Measurements from ENCODE around the gene FSD2.
"Not testable (repeated sequence)": the region's sequence is repeated elsewhere in the genome, so short reads cannot be mapped to it uniquely, and the experiment has no call there.

Gene FSD2

GRCh38 chr15:82739086-82739485 lies 66.8 kb downstream of the FSD2 start:
- no peak for DNase-seq

DNA sequence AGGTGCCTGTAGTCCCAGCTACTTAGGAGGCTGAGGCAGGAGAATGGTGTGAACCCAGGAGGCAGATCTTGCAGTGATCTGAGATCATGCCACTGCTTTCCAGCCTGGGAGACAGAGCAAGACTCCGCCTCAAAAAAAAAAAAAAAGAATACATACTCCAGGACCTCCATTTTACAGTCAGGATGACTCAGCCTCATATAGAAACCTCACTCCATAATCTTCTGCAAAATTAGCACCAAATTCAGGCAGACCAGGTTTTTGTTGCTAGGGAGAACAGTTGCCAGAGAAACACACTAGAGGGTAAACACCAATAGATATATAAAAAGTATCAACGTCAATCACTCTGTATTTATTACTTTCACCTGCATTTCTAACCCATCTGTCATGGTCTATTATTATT lies 67.9 kb downstream of the FSD2 start:
- no peak for DNase-seq

GRCh38 chr15:82731527-82731926 lies 74.3 kb downstream of the FSD2 start:
- DNase-seq = no peak

- DNase-seq = no peak
Measured at GRCh38 chr15:82730022-82730530, 75.8 kb downstream of the FSD2 start.

- DNase-seq = no peak
Measured at GRCh38 chr15:82726816-82727215, 79.1 kb downstream of the FSD2 start.

- peak in 1 of 56 donors; percentile 11 for DNase-seq
Measured at GRCh38 chr15:82715003-82715402, 90.9 kb downstream of the FSD2 start.

GRCh38 chr15:82714016-82714415 lies 91.9 kb downstream of the FSD2 start:
- DNase-seq = no peak

GRCh38 chr15:82712036-82712435 lies 93.8 kb downstream of the FSD2 start:
- DNase-seq = no peak

- no peak for DNase-seq
Measured at GRCh38 chr15:82710926-82711490, 94.9 kb downstream of the FSD2 start.

- DNase-seq = no peak
Measured at GRCh38 chr15:82710208-82710555, 95.7 kb downstream of the FSD2 start.

DNA sequence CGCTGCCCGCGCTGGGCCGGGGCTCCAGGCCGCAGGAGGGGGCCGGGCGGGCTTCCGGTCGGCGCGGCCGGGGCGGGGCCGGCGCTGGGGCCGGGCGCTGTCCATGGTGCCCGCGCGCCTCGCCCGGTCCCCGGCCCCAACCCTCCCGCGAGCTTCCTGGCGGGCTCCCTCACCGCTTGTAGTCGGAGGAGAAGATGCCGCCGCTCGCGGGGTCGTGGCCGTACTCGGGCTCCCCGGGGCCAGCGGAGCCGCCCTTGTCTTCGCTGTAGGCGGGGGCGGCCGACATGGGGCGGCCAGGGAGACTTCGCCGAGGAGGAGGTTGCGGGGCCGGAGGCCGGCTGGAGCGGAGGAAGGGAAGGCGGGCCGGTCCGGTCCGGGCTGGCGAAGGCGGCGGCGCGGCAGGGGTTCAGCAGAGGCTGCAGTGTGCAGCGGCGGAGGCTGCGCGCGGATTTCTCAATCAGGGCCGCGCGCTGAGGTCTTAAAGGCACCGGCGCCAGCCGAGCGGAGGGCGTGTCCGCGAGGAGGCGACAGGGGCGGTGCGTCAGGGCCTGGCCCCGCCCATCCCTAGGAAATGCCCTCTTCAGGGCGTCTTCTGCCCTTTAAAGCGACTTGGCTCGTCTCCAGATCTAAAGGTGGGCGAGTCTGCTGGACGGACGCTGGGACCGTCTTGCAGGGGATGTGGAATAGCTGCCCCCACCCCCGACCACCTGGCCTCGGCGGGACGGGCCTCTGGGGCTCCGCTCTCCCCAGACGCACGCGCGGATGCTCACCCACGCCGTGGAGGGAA lies 96.3 kb downstream of the FSD2 start, which contains the start of gene AP3B2:
Gene AP3B2, minus strand, starts transcription at position 455 of the 787 bp plus-strand sequence. Its CDS starts 169 bp downstream, at position 286.
- DNase-seq = peak in 52 of 56 donors; percentile 11 to 87 (median 54)

- DNase-seq = peak in 14 of 56 donors; percentile 2 to 51 (median 31)
Measured at GRCh38 chr15:82709081-82709420, 96.8 kb downstream of the FSD2 start.

GRCh38 chr15:82705856-82706255 lies 100.0 kb downstream of the FSD2 start:
- DNase-seq = not testable (repeated sequence)

All from nucleus accumbens (tissue), 56 donors.